Gastroesophageal sphincter (tissue), 3 donors: ENCODE measurements around the gene NFATC4.

Experiments used
- CTCF ChIP-seq, 4 experiments: fragments of 200-600 bp in 2 of 4; fragments of 450-650 bp in 2 of 4; sonication (generic) in 1 of 4; IDR thresholded peaks; one replicate each; pipeline ENCODE4 v1.5.1; 2017 to 2019; ENCODE audit warnings: antibody characterized with exemption in 4 of 4, mild to moderate bottlenecking in 2 of 4, moderate library complexity in 2 of 4
- POLR2AphosphoS5 ChIP-seq: sonication (generic); formaldehyde crosslinking; IDR thresholded peaks from one replicate; pipeline ENCODE4 v1.6.1; 2017; ENCODE audit warnings: antibody characterized with exemption

DNA sequence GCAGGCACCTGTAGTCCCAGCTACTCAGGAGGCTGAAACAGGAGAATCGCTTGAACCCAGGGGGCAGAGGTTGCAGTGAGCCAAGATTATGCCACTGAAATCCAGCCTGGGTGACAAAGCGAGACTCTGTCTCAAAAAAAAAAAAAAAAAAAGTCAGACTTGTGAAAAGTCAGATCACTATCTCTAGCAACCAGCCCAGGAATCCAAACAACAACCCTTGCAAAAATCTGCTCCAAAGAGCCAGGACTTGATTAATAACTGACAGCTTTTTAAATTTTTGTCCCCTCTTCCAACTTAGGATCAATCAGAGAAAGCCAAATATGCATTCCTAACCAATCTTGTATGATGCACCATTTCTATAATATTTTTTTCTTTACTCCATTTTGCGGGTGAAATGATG, 7.7 kb upstream of the NFATC4 start:
- no peak for TF ChIP-seq CTCF (IDR thresholded peaks at IDR 0.05)
- no peak for TF ChIP-seq POLR2AphosphoS5
